IMR-90 (cell line): ENCODE measurements around the gene MPST. TPM values are rescaled to one million over a fixed set of nuclear protein-coding genes. Genes with fewer than 3 reads are reported as not detected.

Source experiments
- ATAC-seq: fragments of 200-7000 bp; cut with Tn5 transposase; 2 replicates; pipeline ENCODE4 v1.9.1; 2020; ENCODE audit warnings: low read depth, mild to moderate bottlenecking, moderate library complexity
- BruUV-seq: library from RNA; stranded (reverse); fragments of 400-500 nt; replicated peaks from 2 replicates; lab custom pipeline; 2021; lab: Mats Ljungman, UMichigan
- CTCF ChIA-PET: fragments of 300-600 bp; formaldehyde crosslinking; extraction: SDS; loops from one replicate; lab custom pipeline; 2021; ENCODE audit warnings: antibody characterized with exemption; lab: Yijun Ruan, JAX
- POLR2A ChIA-PET: fragments of 300-600 bp; sonication (Branson Sonifier 250); formaldehyde crosslinking; loops from one replicate; lab custom pipeline; 2022; ENCODE audit warnings: antibody characterized with exemption; ENCODE audit not compliant: unreplicated experiment; lab: Charles Lee
- DNase-seq: peaks from one replicate; pipeline ENCODE4 v3.0.0; 2013
- H2AFZ ChIP-seq: replicated peaks from 2 replicates; pipeline ENCODE3; 2013; ENCODE audit warnings: low read length, mild to moderate bottlenecking; ENCODE audit not compliant: poor library complexity
- H2AK5ac ChIP-seq: 2 replicates; pipeline ENCODE4 v1.6.1; 2013; ENCODE audit warnings: low read depth, low read length, inconsistent platforms
- H2AK9ac ChIP-seq: replicated peaks from 2 replicates; pipeline ENCODE3; 2013; ENCODE audit warnings: mild to moderate bottlenecking, low read depth, low read length, moderate library complexity; ENCODE audit not compliant: poor library complexity
- H2BK120ac ChIP-seq: 2 replicates; pipeline ENCODE4 v1.6.1; 2013; ENCODE audit warnings: low read depth, low read length, inconsistent platforms
- H2BK15ac ChIP-seq: 3 replicates; pipeline ENCODE4 v1.6.1; 2013; ENCODE audit warnings: low read depth, low read length, inconsistent platforms
- H2BK20ac ChIP-seq: 2 replicates; pipeline ENCODE4 v1.6.1; 2013; ENCODE audit warnings: low read depth, mild to moderate bottlenecking, inconsistent platforms, low read length, moderate library complexity
- H2BK5ac ChIP-seq: 2 replicates; pipeline ENCODE4 v1.6.1; 2013; ENCODE audit warnings: mild to moderate bottlenecking, low read depth, low read length, inconsistent platforms; ENCODE audit not compliant: poor library complexity, severe bottlenecking
- H3K14ac ChIP-seq: replicated peaks from 2 replicates; pipeline ENCODE4 v1.6.1; 2013; ENCODE audit warnings: low read depth, low read length, inconsistent platforms
- H3K18ac ChIP-seq: 2 replicates; pipeline ENCODE4 v1.6.1; 2013; ENCODE audit warnings: low read depth, low read length, control low read depth
- H3K23ac ChIP-seq: 2 replicates; pipeline ENCODE4 v1.6.1; 2013; ENCODE audit warnings: low read depth, low read length, inconsistent platforms
- H3K27ac ChIP-seq: 2 replicates; pipeline ENCODE4 v1.5.1; 2013; ENCODE audit warnings: mild to moderate bottlenecking, control low read depth, low read length; ENCODE audit not compliant: insufficient read depth
- H3K27me3 ChIP-seq: 2 replicates; pipeline ENCODE4 v1.6.1; 2013; ENCODE audit warnings: low read length; ENCODE audit not compliant: control insufficient read depth, insufficient read depth
- H3K36me3 ChIP-seq: 2 replicates; pipeline ENCODE4 v1.6.1; 2013; ENCODE audit warnings: low read length, mixed read lengths; ENCODE audit not compliant: control insufficient read depth, insufficient read depth
- H3K4ac ChIP-seq: 2 replicates; pipeline ENCODE4 v1.6.1; 2013; ENCODE audit warnings: low read depth, low read length, inconsistent platforms
- H3K4me1 ChIP-seq: 2 replicates; pipeline ENCODE4 v1.6.1; 2013; ENCODE audit warnings: low read length, mixed read lengths; ENCODE audit not compliant: control insufficient read depth, insufficient read depth
- H3K4me2 ChIP-seq: 2 replicates; pipeline ENCODE4 v1.6.1; 2013; ENCODE audit warnings: low read depth, mild to moderate bottlenecking, control low read depth, low read length, moderate library complexity
- H3K4me3 ChIP-seq: 2 replicates; pipeline ENCODE4 v1.5.1; 2013; ENCODE audit warnings: low read depth, mild to moderate bottlenecking, control low read depth, low read length, moderate library complexity; ENCODE audit not compliant: insufficient read depth
- H3K56ac ChIP-seq: 2 replicates; pipeline ENCODE4 v1.6.1; 2013; ENCODE audit warnings: low read length, inconsistent platforms; ENCODE audit not compliant: insufficient read depth; ENCODE audit errors: extremely low read depth
- H3K79me1 ChIP-seq, 2 experiments: 2 replicates each; pipeline ENCODE4 v1.6.1; 2013; ENCODE audit warnings: low read length in 2 of 2, inconsistent platforms in 1 of 2, low read depth in 1 of 2
- H3K9ac ChIP-seq: 2 replicates; pipeline ENCODE4 v1.6.1; 2013; ENCODE audit warnings: low read depth, low read length, control low read depth
- H3K9me1 ChIP-seq: 2 replicates; pipeline ENCODE4 v1.6.1; 2013; ENCODE audit warnings: low read length, inconsistent platforms; ENCODE audit not compliant: insufficient read depth
- H3K9me3 ChIP-seq: 2 replicates; pipeline ENCODE4 v1.6.1; 2013; ENCODE audit warnings: low read length; ENCODE audit not compliant: control insufficient read depth, insufficient read depth
- H4K20me1 ChIP-seq: 2 replicates; pipeline ENCODE4 v1.6.1; 2013; ENCODE audit warnings: low read length, inconsistent platforms; ENCODE audit not compliant: insufficient read depth
- H4K5ac ChIP-seq: 2 replicates; pipeline ENCODE4 v1.6.1; 2013; ENCODE audit warnings: mild to moderate bottlenecking, low read depth, low read length, control low read depth
- H4K8ac ChIP-seq, 2 experiments: 2 replicates each; pipeline ENCODE4 v1.6.1; 2013; ENCODE audit warnings: low read depth in 2 of 2, low read length in 2 of 2, control low read depth in 1 of 2, inconsistent platforms in 1 of 2
- H4K91ac ChIP-seq: 2 replicates; pipeline ENCODE4 v1.6.1; 2013; ENCODE audit warnings: low read depth, low read length, inconsistent platforms; ENCODE audit not compliant: insufficient read depth
- BHLHE40 ChIP-seq: fragments of 150-350 bp; IDR thresholded peaks from 2 replicates; pipeline ENCODE4 v1.6.1; 2016; ENCODE audit warnings: mild to moderate bottlenecking, low read depth, low read length
- CEBPB ChIP-seq: IDR thresholded peaks from 2 replicates; pipeline ENCODE4 v1.6.1; 2012; ENCODE audit warnings: low read depth, low read length, improper control_type of control experiment
- CHD1 ChIP-seq: IDR thresholded peaks from 2 replicates; pipeline ENCODE4 v1.6.1; 2012; ENCODE audit warnings: low read depth, low read length, improper control_type of control experiment
- FOS ChIP-seq: fragments of 150-350 bp; IDR thresholded peaks from 2 replicates; pipeline ENCODE4 v1.6.1; 2016; ENCODE audit warnings: low read depth, low read length
- MAFK ChIP-seq: IDR thresholded peaks from 2 replicates; pipeline ENCODE4 v1.6.1; 2012; ENCODE audit warnings: low read depth, low read length, improper control_type of control experiment
- MXI1 ChIP-seq: IDR thresholded peaks from 2 replicates; pipeline ENCODE4 v1.6.1; 2012; ENCODE audit warnings: low read depth, mild to moderate bottlenecking, low read length, moderate library complexity, borderline replicate concordance
- NFE2L2 ChIP-seq: fragments of 150-350 bp; IDR thresholded peaks from 2 replicates; pipeline ENCODE4 v1.6.1; 2016; ENCODE audit warnings: low read depth, mild to moderate bottlenecking, low read length
- POLR2A ChIP-seq: IDR thresholded peaks from 2 replicates; pipeline ENCODE4 v1.6.1; 2012; ENCODE audit warnings: mild to moderate bottlenecking, low read depth, low read length
- RAD21 ChIP-seq: IDR thresholded peaks from 2 replicates; pipeline ENCODE4 v1.6.1; 2012; ENCODE audit warnings: low read length, improper control_type of control experiment
- RCOR1 ChIP-seq: IDR thresholded peaks from 2 replicates; pipeline ENCODE4 v1.6.1; 2012; ENCODE audit warnings: mild to moderate bottlenecking, low read length, improper control_type of control experiment; ENCODE audit not compliant: insufficient replicate concordance
- RFX5 ChIP-seq: IDR thresholded peaks from 2 replicates; pipeline ENCODE4 v1.8.0; 2012; ENCODE audit warnings: low read depth, mild to moderate bottlenecking, low read length, moderate library complexity
- SMC3 ChIP-seq: fragments of 150-350 bp; IDR thresholded peaks from 2 replicates; pipeline ENCODE4 v1.6.1; 2016; ENCODE audit warnings: low read depth, mild to moderate bottlenecking, antibody characterized with exemption, low read length, moderate library complexity
- USF2 ChIP-seq: fragments of 150-350 bp; IDR thresholded peaks from 2 replicates; pipeline ENCODE4 v1.6.1; 2017; ENCODE audit warnings: mild to moderate bottlenecking, antibody characterized with exemption, low read length, low read depth
- WGBS, 2 experiments: methylation state at CpG; one replicate each; pipeline versions ENCODE4 v1.1.5 to v1.1.7; 2013; ENCODE audit warnings: missing lambda C conversion rate in 2 of 2; ENCODE audit not compliant: insufficient read length in 1 of 2; ENCODE audit errors: extremely low coverage in 2 of 2; 5-methylcytosine and 5-hydroxymethylcytosine counted together
- dilution Hi-C: fragments of 300-500 bp; cut with HindIII; formaldehyde crosslinking; loops from one replicate; pipeline ENCODE4 v1.14.3; 2018; ENCODE audit warnings: low sequenced_read_pairs; ENCODE audit not compliant: unreplicated experiment
- in situ Hi-C: fragments of 300-500 bp; cut with MboI; formaldehyde crosslinking; loops from 3 replicates; pipeline ENCODE4 v1.14.3; 2019; ENCODE audit warnings: low sequenced_read_pairs, inconsistent platforms, mixed read lengths
- intact Hi-C: fragments of 100-400 bp; cut with micrococcal nuclease; formaldehyde crosslinking; loops from 2 replicates; pipeline ENCODE4 v1.10.0; 2022
- polyA plus RNA-seq, 3 experiments: library from polyadenylated mRNA; depleted of rRNA; stranded (reverse); fragments of >200 nt; gene quantifications; 2 replicates each; pipeline ENCODE4 v1.2.3, GENCODE V29; 2012; ENCODE audit warnings: low replicate concordance in 1 of 3
- total RNA-seq: library from RNA; depleted of rRNA; stranded (reverse); fragments of >200 nt; gene quantifications from 2 replicates; pipeline ENCODE4 v1.2.3, GENCODE V29; 2012
- TF ChIP-seq, protein P1 (sequence below): fragments of 150-350 bp; IDR thresholded peaks from 2 replicates; pipeline ENCODE4 v1.6.1; 2016; ENCODE audit warnings: low read depth, mild to moderate bottlenecking, low read length, moderate library complexity, borderline replicate concordance
- TF ChIP-seq, protein P2 (sequence below): conservative IDR thresholded peaks from 2 replicates; pipeline ENCODE4 v1.5.1; 2012; ENCODE audit warnings: mild to moderate bottlenecking, low read depth, low read length, improper control_type of control experiment

The MPST gene
- total and polyA plus RNA-seq, 2 of the 4 experiments (the other 2 are of a cell fraction) = 19.2 to 43.0 TPM

DNA sequence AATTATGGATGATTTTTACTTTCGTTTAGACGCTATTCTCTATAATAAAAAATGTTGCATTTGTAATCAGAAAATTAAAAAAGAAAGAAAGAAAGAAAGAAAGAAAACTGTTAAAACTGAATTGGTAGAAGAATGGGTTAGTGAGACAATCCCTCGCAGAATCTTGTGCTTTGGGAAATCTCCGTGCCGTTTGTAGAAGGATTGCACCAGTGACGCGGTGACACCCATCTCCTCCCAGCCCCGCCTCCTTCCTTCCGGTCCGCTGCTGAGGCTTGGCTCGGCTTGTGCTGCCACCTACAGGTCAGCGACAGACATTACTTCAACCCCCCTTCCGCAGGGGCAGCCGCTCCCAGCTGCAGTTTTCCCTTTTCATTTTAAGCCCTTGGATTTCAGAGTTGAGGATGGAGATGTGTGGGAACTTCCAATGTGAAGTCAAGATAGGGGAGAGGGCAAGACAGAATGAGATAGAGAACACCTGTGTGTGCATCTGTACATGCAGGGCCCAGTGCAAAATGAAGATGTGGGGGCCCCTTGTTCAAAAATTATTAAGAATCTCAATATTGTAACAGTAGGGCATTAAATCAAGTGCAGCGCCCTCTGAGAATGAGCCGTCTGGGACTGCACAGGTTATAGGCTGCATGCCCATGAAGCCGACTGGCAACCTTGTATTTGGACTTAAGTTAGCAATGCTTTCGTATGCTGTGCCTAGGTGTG lies 41.4 kb upstream of the MPST start:
- no peak overlapping the region for H3K4ac ChIP-seq
- H3K79me1 ChIP-seq = no peaks in the 10 kb centered on the region
- no peak overlapping the region for H3K27ac ChIP-seq
- no peaks in the 10 kb centered on the region for H3K9me3 ChIP-seq
- no peak overlapping the region for H3K23ac ChIP-seq
- peak overlapping the region; percentile 44 for H3K9ac ChIP-seq
- no peak overlapping the region for H3K14ac ChIP-seq
- WGBS, 2 experiments = 40% methylated on average over 1 of the region's 18 CpGs; no CpG with 5 or more reads in 1 of the 2 experiments
- H4K91ac ChIP-seq = no peak overlapping the region
- H2BK5ac ChIP-seq = no peak overlapping the region
- H3K4me3 ChIP-seq = peak overlapping the region; percentile 36
- ChIA-PET POLR2A (no interaction called here), CTCF (interaction anchor here (0.6 to 1.6 kb wide), 8 partner anchors 14 to 431 kb away, joined by 3 to 7 read pairs (median 4); no protein-coding TSS in a partner anchor)
- no peak overlapping the region for H2AK9ac ChIP-seq
- intact Hi-C loops = loop anchor here (1.0 kb wide), 4 partner anchors 105 to 432 kb away; no protein-coding TSS in a partner anchor
- no peaks in the 10 kb centered on the region for H3K9me1 ChIP-seq
- no peak overlapping the region for H3K18ac ChIP-seq
- H3K36me3 ChIP-seq = no peaks in the 10 kb centered on the region
- H2AK5ac ChIP-seq = no peak overlapping the region
- in situ Hi-C loops = no loop called here
- H2BK15ac ChIP-seq = no peak overlapping the region
- H4K5ac ChIP-seq = no peak overlapping the region
- peaks cover 22% of the 10 kb centered on the region for H3K27me3 ChIP-seq
- BruUV-seq = no TSS peak
- ATAC-seq (peak; percentile 99), DNase-seq (peak; percentile 76)
- peak overlapping the region; percentile 8 to 69; a peak in 2 of 4 replicates for H4K8ac ChIP-seq
- H3K4me1 ChIP-seq = no peaks in the 10 kb centered on the region
- no peak overlapping the region for H3K56ac ChIP-seq
- H2BK20ac ChIP-seq = no peak overlapping the region
- dilution Hi-C loops = no loop called here
- no peak overlapping the region for H2BK120ac ChIP-seq
- H2AFZ ChIP-seq = peak overlapping the region; percentile 91
- H3K4me2 ChIP-seq = peak overlapping the region; percentile 79
- no peaks in the 10 kb centered on the region for H4K20me1 ChIP-seq
- TF ChIP-seq RAD21 (peak; percentile 90), RFX5 (no peak), NFE2L2 (no peak), BHLHE40 (no peak), POLR2A (no peak), CEBPB (peak; percentile 78), FOS (no peak), MXI1 (no peak), USF2 (no peak), SMC3 (peak; percentile 71), RCOR1 (no peak), MAFK (no peak), CHD1 (no peak)
- TF ChIP-seq, protein P1, sequence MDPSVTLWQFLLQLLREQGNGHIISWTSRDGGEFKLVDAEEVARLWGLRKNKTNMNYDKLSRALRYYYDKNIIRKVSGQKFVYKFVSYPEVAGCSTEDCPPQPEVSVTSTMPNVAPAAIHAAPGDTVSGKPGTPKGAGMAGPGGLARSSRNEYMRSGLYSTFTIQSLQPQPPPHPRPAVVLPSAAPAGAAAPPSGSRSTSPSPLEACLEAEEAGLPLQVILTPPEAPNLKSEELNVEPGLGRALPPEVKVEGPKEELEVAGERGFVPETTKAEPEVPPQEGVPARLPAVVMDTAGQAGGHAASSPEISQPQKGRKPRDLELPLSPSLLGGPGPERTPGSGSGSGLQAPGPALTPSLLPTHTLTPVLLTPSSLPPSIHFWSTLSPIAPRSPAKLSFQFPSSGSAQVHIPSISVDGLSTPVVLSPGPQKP = 0 out of 2 replicates have a peak, but pooled peaks have one; percentile 50
- TF ChIP-seq, protein P2, sequence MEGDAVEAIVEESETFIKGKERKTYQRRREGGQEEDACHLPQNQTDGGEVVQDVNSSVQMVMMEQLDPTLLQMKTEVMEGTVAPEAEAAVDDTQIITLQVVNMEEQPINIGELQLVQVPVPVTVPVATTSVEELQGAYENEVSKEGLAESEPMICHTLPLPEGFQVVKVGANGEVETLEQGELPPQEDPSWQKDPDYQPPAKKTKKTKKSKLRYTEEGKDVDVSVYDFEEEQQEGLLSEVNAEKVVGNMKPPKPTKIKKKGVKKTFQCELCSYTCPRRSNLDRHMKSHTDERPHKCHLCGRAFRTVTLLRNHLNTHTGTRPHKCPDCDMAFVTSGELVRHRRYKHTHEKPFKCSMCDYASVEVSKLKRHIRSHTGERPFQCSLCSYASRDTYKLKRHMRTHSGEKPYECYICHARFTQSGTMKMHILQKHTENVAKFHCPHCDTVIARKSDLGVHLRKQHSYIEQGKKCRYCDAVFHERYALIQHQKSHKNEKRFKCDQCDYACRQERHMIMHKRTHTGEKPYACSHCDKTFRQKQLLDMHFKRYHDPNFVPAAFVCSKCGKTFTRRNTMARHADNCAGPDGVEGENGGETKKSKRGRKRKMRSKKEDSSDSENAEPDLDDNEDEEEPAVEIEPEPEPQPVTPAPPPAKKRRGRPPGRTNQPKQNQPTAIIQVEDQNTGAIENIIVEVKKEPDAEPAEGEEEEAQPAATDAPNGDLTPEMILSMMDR = peak; percentile 97
